IPS-NIHi7 (cell line): ENCODE data around the gene PTPRE.

Experiments used
- DNase-seq: peaks from one replicate; pipeline ENCODE4 v3.0.0; 2012; ENCODE audit warnings: mixed read lengths; ENCODE audit errors: extremely low spot score

The PTPRE gene

DNA sequence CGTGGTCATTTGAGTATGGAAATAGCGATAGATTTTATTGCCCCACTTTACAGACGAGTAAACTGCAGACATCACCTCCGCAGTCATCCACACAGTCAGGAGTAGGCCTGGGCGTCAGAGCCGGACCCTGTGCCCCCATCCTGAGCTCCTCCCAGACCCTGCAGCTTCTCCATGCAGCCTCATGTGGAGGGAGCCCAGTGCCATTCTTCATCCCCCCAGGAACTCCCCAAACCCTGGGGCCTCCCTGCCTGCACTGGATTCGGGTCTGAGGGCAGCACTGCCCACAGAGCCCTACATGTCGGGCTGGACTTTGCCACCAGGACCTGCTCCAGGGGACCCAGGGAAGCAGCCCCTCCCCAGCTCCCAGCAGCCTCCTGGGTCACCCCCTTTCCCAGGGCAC is 118.5 kb downstream of the PTPRE start:
- no peak for DNase-seq

DNA sequence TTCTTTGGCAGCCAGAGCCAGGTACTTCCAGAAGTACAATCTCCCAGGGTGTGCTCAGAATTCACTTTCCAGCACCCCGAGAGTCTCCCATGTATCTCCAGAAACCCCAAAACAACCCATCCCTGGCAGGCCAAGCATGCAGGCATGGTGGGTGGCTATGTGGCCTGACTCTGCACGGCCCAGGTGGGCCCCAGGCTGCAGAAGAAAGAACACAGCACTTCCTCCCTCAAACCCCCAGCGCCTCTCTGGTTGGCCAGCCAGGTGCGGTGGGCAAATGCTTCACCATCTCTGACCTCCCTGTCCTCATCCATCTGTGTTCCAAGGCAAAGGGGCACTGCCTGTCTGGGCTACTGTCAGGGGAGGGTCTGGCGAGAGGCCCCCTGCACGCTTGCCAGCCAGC is 119.0 kb downstream of the PTPRE start:
- no peak for DNase-seq

DNA sequence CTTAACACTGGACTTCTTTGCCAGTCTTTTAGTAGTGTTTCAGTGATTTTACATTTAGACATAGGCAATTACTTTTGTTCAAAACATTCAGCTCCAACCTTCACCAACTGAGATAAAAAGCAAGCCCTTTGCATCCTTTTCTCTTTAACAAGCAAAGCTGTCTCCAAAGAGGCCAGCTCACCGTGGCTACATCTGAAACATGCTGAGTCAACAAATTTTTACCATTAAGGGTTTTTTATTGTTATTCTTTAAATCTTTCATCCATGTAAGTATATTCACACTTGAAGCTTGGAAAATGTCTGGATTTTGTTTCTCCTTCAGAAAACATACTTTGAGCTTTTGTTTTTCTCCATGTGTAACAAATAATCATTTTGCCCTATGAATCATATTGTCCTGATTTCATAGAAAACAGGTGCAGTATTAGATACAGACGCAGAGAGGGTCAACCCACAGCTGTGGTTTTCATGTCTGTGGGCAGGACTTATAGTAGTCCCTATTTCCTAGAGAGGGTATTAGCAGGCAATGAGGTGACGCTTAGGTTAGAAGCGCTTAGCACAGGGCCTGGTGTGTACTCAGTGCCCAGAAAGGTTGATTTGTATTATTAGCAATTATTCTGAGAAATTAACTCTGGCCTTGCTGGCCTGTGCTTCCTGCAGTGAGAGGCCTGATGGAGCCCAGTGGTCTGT is 119.9 kb downstream of the PTPRE start:
- DNase-seq, result no peak

- DNase-seq, result no peak
These were observed 120.4 kb downstream of the PTPRE start for GRCh38 chr10:128027306-128027705.

DNA sequence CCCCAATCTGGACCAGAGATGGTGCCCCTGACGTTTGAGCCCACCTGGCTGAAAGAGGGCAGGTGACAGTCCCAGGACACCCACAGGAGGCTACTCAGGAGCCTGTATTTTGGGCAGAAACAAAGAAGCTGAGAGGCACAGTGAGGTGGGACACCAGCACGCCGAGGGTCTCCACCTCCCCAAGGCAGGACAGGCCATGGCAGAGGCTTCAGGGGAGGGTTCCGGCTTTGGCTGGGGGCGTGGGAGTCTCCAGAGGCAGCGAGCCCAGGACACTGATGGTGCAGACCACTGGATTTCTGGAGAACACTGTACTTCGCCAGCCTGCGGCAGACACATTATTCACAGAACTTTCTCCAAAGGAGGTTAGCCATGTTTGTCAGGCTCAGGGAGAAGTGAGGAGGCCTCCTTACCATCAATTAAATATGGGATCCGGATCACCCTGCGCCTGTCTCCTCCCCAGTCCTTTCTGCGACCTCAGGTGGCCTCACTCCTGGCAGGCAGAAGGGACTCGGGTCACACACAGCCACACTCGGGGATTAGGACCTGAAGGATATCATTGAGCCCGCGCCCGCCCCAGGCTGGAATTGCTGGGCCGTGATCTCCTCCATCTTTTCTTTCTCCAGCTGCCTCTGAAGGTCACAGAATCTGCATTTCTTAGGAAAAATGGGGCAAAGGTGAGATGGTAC is 121.1 kb downstream of the PTPRE start:
- no peak for DNase-seq

DNA sequence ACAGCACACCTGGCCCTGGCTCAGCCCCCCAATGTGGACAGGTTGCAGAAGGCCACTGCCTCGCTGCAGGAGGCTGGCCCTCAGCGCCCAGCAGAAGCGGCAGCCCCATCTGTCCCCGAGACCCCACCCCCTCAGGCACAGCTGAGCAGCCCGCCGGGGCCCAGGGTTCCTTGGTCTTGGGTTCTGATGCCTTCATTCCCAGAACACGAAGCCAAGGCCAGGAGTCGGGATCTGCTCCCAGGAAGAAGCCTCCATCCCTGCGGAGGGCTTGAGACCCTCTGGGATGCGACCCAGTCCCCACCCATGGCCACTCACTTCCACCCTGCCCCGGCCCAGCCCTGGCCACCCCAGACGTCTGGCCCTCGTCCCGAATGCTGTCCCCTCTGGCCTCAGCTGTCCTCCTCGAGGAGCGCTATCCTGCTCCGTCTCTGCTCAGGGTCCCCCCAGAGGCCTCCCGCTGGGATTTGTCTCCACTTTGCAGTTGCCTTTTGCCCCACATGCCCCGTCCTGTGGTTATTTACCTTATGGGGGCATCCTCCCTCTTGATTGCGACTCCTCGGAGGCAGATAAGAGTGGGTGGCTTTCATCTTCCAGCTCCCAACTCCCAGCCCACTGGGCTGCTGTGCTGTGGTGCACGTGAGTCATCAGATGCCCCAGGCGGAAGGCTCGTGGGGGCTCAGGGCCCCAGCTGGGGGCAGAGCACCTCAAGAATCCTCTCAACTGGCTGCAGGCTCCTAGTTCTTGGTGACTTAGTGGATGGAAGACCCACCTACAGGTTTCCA is 121.8 kb downstream of the PTPRE start:
- DNase-seq, result no peak

DNA sequence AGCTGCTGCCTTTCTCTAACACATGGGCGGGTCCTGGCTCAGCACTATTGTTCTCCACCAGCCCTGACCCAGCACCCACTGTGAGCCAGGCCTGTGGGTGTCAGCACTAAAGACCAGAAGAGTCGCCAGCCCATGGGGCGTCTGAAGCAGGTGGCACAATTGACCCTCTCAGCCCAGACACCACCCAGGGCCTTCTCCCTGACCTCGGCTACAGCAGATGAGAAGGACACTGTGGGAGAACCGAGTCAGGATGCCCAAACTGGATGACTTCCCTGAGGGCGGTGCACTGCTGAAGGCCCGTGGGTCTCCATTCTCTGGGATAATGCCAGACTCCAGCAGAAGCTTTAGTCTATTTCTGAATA is 122.4 kb downstream of the PTPRE start:
- no peak for DNase-seq

- DNase-seq, result no peak
These were observed 122.9 kb downstream of the PTPRE start for GRCh38 chr10:128029731-128030369.

GRCh38 chr10:128030498-128031072 is 123.7 kb downstream of the PTPRE start:
- DNase-seq, result no peak

- DNase-seq, result no peak
These were observed 124.3 kb downstream of the PTPRE start for GRCh38 chr10:128031216-128031615.

DNA sequence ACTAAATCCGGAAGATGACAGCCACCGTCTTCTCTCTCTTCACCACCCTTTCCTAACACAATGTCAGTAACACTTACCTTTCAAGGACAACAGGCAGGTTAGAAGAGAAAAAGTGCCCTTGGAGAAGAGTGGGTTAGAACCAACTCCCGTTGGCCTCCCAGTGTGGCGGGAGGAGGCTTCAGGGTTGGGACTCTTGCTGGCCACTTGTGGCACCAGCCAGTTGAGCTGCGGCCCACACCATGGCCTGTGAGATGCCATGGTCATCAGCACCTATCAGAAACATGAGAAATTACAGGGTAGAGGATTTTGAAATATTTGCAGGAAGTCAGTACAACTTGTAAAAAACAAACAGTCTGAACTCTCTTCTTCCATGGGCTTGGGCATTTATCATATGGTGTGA is 125.6 kb downstream of the PTPRE start:
- DNase-seq, result no peak

GRCh38 chr10:128035557-128035973 is 128.7 kb downstream of the PTPRE start:
- peak; percentile 81 for DNase-seq

GRCh38 chr10:128036011-128036615 is 129.2 kb downstream of the PTPRE start:
- no peak for DNase-seq

DNA sequence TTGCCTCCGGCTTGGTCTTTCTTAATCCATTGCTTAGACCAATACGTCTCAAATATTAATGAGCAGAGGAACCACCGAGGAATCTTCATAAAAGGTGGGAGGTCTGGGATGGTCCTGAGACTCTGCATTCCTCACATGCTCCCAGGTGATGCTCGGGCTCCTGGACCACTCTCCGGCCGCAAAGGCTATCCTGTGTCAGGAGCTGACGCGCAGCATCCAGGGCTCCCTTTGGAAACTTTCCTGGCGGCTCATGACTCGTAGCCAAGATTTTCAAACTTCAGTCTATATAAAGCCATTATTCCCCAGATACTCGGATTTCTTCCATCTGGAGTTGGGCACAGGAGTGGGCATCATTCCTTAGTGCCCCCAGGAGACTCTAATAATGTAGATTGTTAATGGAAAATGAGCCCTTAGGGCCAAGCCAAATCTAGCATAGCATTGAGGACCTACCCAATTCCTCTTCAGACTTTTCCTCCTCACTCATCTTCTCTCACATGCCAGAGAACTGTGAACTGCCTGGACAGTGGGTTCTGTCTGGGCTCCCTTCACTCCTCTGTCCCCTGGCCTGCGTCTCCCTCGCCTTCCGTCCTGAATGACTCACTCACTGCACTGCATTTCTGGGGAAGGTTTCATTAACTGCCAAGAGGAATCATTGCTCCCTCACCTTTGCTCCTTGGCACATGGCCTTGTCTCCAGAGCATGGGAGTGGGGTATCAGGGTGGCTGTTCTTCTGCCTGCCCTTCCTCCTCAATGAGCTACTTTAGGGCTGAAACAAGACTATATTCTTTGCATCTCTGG is 130.0 kb downstream of the PTPRE start:
- DNase-seq, result no peak

GRCh38 chr10:128040096-128040495 is 133.2 kb downstream of the PTPRE start:
- DNase-seq, result no peak

DNA sequence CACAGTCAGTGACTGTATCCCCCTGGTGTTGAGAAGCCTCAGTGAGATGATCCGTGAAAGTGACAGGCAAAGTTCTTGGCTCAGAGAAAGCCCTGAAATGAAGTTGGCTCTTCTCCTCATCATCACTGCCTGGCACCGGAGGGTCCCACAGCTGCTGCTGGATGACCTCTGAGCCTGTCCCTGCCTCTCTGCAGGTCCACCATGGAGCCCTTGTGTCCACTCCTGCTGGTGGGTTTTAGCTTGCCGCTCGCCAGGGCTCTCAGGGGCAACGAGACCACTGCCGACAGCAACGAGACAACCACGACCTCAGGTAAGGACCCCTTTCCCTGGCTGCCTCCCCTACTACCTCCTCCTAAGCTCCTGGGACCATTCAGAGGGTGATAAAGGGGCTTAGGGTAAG is 133.8 kb downstream of the PTPRE start:
- DNase-seq, result no peak

DNA sequence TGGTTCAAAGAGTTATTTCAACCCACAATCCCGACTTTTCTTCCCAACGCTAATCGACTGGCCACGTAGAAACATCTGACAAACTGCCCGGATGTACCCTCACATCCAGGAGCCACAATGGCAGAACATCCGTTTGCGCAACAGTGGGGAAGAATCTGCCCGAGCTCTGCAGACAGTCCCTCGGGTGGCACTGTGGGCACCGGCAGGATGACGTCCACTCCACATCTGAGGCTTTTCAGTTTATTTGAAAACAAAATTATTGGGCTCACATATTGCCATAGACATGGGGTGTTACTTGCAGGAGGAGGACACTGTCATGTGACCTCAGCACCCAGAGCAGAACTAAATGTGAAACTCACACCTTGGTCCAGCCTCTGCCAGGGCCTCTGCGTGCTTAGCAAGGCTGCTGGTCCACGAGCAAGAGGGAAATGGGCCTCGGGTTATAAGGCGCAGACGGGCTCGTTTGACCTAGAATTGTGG is 135.3 kb downstream of the PTPRE start:
- no peak for DNase-seq

GRCh38 chr10:128043259-128044045 is 136.5 kb downstream of the PTPRE start:
- no peak for DNase-seq

- DNase-seq, result no peak
These were observed 137.3 kb downstream of the PTPRE start for GRCh38 chr10:128044186-128044585.
